Upper lobe of left lung (tissue), 4 donors: ENCODE results near the gene P2RY6.

Experiments used
- POLR2A ChIP-seq, 4 donors: fragments of 450-650 bp; IDR thresholded peaks; one replicate each; pipeline ENCODE4 v1.5.1; 2016 to 2017; ENCODE audit warnings: antibody characterized with exemption in 4 of 4, mild to moderate bottlenecking in 2 of 4
- POLR2AphosphoS5 ChIP-seq, 2 donors: sonication (generic); formaldehyde crosslinking; IDR thresholded peaks; one replicate each; pipeline ENCODE4 v1.5.1; 2017; ENCODE audit warnings: antibody characterized with exemption in 2 of 2
- TF ChIP-seq, protein P1 (sequence below), 6 experiments: fragments of 450-650 bp in 4 of 6; fragments of 200-600 bp in 2 of 6; sonication (generic) in 2 of 6; IDR thresholded peaks; one replicate each; pipeline ENCODE4 v1.5.1; 2016 to 2019; ENCODE audit warnings: antibody characterized with exemption in 6 of 6

DNA sequence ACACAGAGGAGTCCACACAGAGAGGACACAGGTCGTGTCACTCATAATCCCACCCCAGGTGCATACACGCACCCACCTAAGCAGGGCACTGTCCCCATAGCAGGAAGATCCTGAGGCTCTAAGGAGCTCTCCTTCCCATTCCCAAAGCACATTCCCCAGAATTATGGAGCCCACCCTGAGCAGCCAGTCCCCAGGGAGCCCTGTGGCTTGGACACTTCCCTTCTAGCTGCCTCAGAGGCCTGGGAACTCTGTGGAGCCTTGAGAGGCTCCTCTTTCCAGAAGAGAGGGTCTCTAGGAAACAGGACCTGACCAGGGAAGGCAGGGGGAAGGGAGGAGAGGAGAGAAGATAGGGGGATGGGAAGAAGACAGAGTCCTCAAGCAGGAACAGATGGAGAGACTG, 65.7 kb downstream of the P2RY6 start:
- TF ChIP-seq, protein P1, sequence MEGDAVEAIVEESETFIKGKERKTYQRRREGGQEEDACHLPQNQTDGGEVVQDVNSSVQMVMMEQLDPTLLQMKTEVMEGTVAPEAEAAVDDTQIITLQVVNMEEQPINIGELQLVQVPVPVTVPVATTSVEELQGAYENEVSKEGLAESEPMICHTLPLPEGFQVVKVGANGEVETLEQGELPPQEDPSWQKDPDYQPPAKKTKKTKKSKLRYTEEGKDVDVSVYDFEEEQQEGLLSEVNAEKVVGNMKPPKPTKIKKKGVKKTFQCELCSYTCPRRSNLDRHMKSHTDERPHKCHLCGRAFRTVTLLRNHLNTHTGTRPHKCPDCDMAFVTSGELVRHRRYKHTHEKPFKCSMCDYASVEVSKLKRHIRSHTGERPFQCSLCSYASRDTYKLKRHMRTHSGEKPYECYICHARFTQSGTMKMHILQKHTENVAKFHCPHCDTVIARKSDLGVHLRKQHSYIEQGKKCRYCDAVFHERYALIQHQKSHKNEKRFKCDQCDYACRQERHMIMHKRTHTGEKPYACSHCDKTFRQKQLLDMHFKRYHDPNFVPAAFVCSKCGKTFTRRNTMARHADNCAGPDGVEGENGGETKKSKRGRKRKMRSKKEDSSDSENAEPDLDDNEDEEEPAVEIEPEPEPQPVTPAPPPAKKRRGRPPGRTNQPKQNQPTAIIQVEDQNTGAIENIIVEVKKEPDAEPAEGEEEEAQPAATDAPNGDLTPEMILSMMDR (IDR thresholded peaks at IDR 0.05), result no peak
- TF ChIP-seq POLR2AphosphoS5 (IDR thresholded peaks at IDR 0.05), result no peak
- TF ChIP-seq POLR2A (IDR thresholded peaks at IDR 0.05), result no peak
